Testis (tissue), 5 donors: ENCODE measurements around the gene ENPP7. TPM values are rescaled to one million over a fixed set of nuclear protein-coding genes. Genes with fewer than 3 reads are reported as not detected.

Experiments used
- DNase-seq: peaks from one replicate; pipeline ENCODE4 v3.0.0-alpha.2; 2019
- H3K27ac ChIP-seq, 2 donors: fragments of 200-600 bp; sonication (generic); one replicate each; pipeline ENCODE4 v1.5.1; 2019
- H3K27me3 ChIP-seq: fragments of 200-600 bp; sonication (generic); one replicate; pipeline ENCODE4 v1.5.1; 2019
- H3K36me3 ChIP-seq: fragments of 200-600 bp; sonication (generic); one replicate; pipeline ENCODE4 v1.5.1; 2017; ENCODE audit warnings: low read depth; ENCODE audit errors: missing control alignments
- H3K4me1 ChIP-seq: fragments of 200-600 bp; sonication (generic); one replicate; pipeline ENCODE4 v1.5.1; 2019
- H3K4me3 ChIP-seq, 2 donors: fragments of 200-600 bp; sonication (generic); one replicate each; pipeline ENCODE4 v1.5.1; 2017 to 2019
- H3K9me3 ChIP-seq: fragments of 200-600 bp; sonication (generic); one replicate; pipeline ENCODE4 v1.5.1; 2017
- CTCF ChIP-seq, 3 experiments: fragments of 450-650 bp in 2 of 3; fragments of 200-600 bp in 1 of 3; sonication (generic) in 1 of 3; IDR thresholded peaks; one replicate each; pipeline ENCODE4 v1.5.1; 2016 to 2019; ENCODE audit warnings: antibody characterized with exemption in 3 of 3, mild to moderate bottlenecking in 2 of 3, moderate library complexity in 1 of 3
- POLR2A ChIP-seq: fragments of 450-650 bp; IDR thresholded peaks from one replicate; pipeline ENCODE4 v1.6.1; 2017; ENCODE audit warnings: antibody characterized with exemption, mild to moderate bottlenecking, moderate library complexity
- WGBS, 2 donors: methylation state at CpG; one replicate each; pipeline ENCODE4 v1.1.5; 2018; 5-methylcytosine and 5-hydroxymethylcytosine counted together
- intact Hi-C: fragments of 100-400 bp; cut with DNase I; formaldehyde crosslinking; loops from one replicate; pipeline ENCODE4 v1.15.1; 2023; ENCODE audit warnings: low total_unique reads
- long read RNA-seq, 2 donors: transcript quantifications; one replicate each; lab custom pipeline, GENCODE V29; 2026
- polyA plus RNA-seq: library from polyadenylated mRNA; stranded (reverse); fragments of 350-450 nt; fragmentation: Illumina TruSeq; extraction: RNeasy Lipid Tissue Mini Kit (QIAGEN cat#74804); gene quantifications from one replicate; pipeline ENCODE4 v1.2.3, GENCODE V29; 2014; ENCODE audit warnings: low read depth, low replicate concordance; ENCODE audit not compliant: insufficient read depth
- total RNA-seq, 2 donors: library from RNA; depleted of rRNA; stranded (reverse); fragments of >200 nt; gene quantifications; one replicate each; pipeline ENCODE4 v1.2.3, GENCODE V29; 2016

The ENPP7 gene
- total RNA-seq (under 1 TPM; 0.12 to 0.24 TPM), polyA plus RNA-seq (not detected)
- long read RNA-seq, donor 1, result 0 reads
- long read RNA-seq, donor 2, result 0 reads

GRCh38 chr17:79730769-79731483 is at the start of gene ENPP7:
Gene ENPP7 (plus strand): TSS chr17:79730943. CDS start chr17:79731140, 197 bp downstream.
- intact Hi-C loops, result no loop called here
- 90 to 94% methylated on average over 14 to 33 of the region's 33 CpGs for WGBS, 2 donors
- H3K4me1 ChIP-seq, result no peaks in the 10 kb centered on the region
- H3K27me3 ChIP-seq, result no peaks in the 10 kb centered on the region
- DNase-seq, result no peak
- no peaks in the 10 kb centered on the region for H3K36me3 ChIP-seq
- no peak within 1 kb of the TSS for H3K4me3 ChIP-seq
- H3K27ac ChIP-seq, result no peak within 1 kb of the TSS
- TF ChIP-seq CTCF (IDR thresholded peaks at IDR 0.05), result no peak
- no peak for TF ChIP-seq POLR2A
- H3K9me3 ChIP-seq, result no peaks in the 10 kb centered on the region

- H3K9me3 ChIP-seq, result no peaks in the 10 kb centered on the region
- no peaks in the 10 kb centered on the region for H3K27me3 ChIP-seq
- H3K36me3 ChIP-seq, result no peaks in the 10 kb centered on the region
- no peak for DNase-seq
- TF ChIP-seq POLR2A (no peak), CTCF (IDR thresholded peaks at IDR 0.05) (no peak)
- H3K4me3 ChIP-seq, result no peak overlapping the region
- 50 to 86% methylated on average over 1 to 14 of the region's 14 CpGs for WGBS, 2 donors
- intact Hi-C loops, result no loop called here
- no peak overlapping the region for H3K27ac ChIP-seq
- no peaks in the 10 kb centered on the region for H3K4me1 ChIP-seq
Observed at GRCh38 chr17:79681101-79681621, 49.6 kb upstream of the ENPP7 start.

- no peaks in the 10 kb centered on the region for H3K36me3 ChIP-seq
- no peak overlapping the region for H3K4me3 ChIP-seq
- 78 to 81% methylated on average over 8 to 9 of the region's 9 CpGs for WGBS, 2 donors
- no peaks in the 10 kb centered on the region for H3K9me3 ChIP-seq
- no peak for DNase-seq
- no peak overlapping the region for H3K27ac ChIP-seq
- TF ChIP-seq CTCF (IDR thresholded peaks at IDR 0.05), result no peak
- no peak for TF ChIP-seq POLR2A
- intact Hi-C loops, result no loop called here
- H3K27me3 ChIP-seq, result no peaks in the 10 kb centered on the region
- no peaks in the 10 kb centered on the region for H3K4me1 ChIP-seq
Observed at GRCh38 chr17:79681628-79682261, 49.0 kb upstream of the ENPP7 start.

GRCh38 chr17:79683365-79683764 is 47.4 kb upstream of the ENPP7 start:
- no peaks in the 10 kb centered on the region for H3K9me3 ChIP-seq
- no peaks in the 10 kb centered on the region for H3K36me3 ChIP-seq
- H3K27me3 ChIP-seq, result no peaks in the 10 kb centered on the region
- H3K27ac ChIP-seq, result no peak overlapping the region
- no peaks in the 10 kb centered on the region for H3K4me1 ChIP-seq
- no peak overlapping the region for H3K4me3 ChIP-seq
- 92 to 95% methylated on average over 12 of the region's 12 CpGs for WGBS, 2 donors
- DNase-seq, result no peak
- intact Hi-C loops, result no loop called here
- TF ChIP-seq POLR2A (no peak), CTCF (IDR thresholded peaks at IDR 0.05) (no peak)
